ENCODE data around the gene NPIPB2. TPM values are rescaled to one million over a fixed set of nuclear protein-coding genes. Genes with fewer than 3 reads are reported as not detected.
"Not testable (repeated sequence)": the region's sequence is repeated elsewhere in the genome, so short reads cannot be mapped to it uniquely, and the experiment has no call there.

The NPIPB2 gene
- total RNA-seq, 6 donors from 2014 or later = 3.6 to 47.1 (median 9.0) TPM

GRCh38 chr16:11973070-11973469 is 31.2 kb upstream of the NPIPB2 start:
- WGBS, 2 donors = 64 to 74% methylated on average over 5 of the region's 5 CpGs
- H3K36me3 ChIP-seq = no peaks in the 10 kb centered on the region
- peak overlapping the region in 2 of 4 donors; percentile 45 to 63 for H3K27ac ChIP-seq
- DNase-seq (peak in 1 of 2 donors; percentile 67), ATAC-seq (ENCODE audit: low FRiP score in 2 of 2) (no peak)
- H3K4me1 ChIP-seq = peaks cover 11 to 28% (median 20%) of the 10 kb centered on the region in 4 donors
- TF ChIP-seq CTCF (IDR thresholded peaks at IDR 0.05) (no peak), POLR2AphosphoS5 (IDR thresholded peaks at IDR 0.05) (no peak), EP300 (IDR thresholded peaks at IDR 0.05) (no peak), POLR2A (IDR thresholded peaks at IDR 0.05) (no peak)
- no peaks in the 10 kb centered on the region for H3K27me3 ChIP-seq
- no peaks in the 10 kb centered on the region for H3K9me3 ChIP-seq
- no peak overlapping the region for H3K4me3 ChIP-seq

DNA sequence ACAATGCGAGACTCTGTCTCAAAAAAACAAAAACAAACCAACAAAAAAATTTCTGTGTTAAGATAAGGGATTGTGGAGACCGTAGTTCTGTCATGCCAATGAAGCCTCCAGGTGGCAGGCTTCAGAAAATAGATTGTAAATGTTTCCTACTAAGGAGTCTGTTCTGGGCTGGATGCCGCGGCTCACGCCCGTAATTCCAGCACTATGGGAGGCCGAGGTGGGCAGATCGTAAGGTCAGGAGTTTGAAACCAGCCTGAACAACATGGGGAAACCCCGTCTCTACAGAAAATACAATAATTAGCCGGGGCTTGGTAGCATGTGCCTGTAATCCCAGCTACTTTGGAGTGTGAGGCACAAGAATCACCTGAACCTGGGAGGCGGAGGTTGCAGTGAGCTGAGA is 30.3 kb upstream of the NPIPB2 start:
- DNase-seq (no peak), ATAC-seq (ENCODE audit: low FRiP score in 2 of 2) (no peak)
- H3K27me3 ChIP-seq = no peaks in the 10 kb centered on the region
- TF ChIP-seq POLR2AphosphoS5 (IDR thresholded peaks at IDR 0.05) (no peak), CTCF (IDR thresholded peaks at IDR 0.05) (no peak), EP300 (IDR thresholded peaks at IDR 0.05) (no peak), POLR2A (IDR thresholded peaks at IDR 0.05) (no peak)
- H3K4me1 ChIP-seq = peaks cover 8 to 20% (median 11%) of the 10 kb centered on the region in 4 donors
- peak overlapping the region in 2 of 4 donors; percentile 45 to 60 for H3K27ac ChIP-seq
- no peaks in the 10 kb centered on the region for H3K9me3 ChIP-seq
- no peaks in the 10 kb centered on the region for H3K36me3 ChIP-seq
- 71 to 92% methylated on average over 9 to 11 of the region's 11 CpGs for WGBS, 2 donors
- H3K4me3 ChIP-seq = no peak overlapping the region

GRCh38 chr16:11970292-11970691 is 28.4 kb upstream of the NPIPB2 start:
- H3K36me3 ChIP-seq; H3K4me3 ChIP-seq; H3K27ac ChIP-seq; H3K27me3 ChIP-seq; DNase-seq; H3K9me3 ChIP-seq; ATAC-seq (ENCODE audit: low FRiP score in 2 of 2): not testable (repeated sequence)
- H3K4me1 ChIP-seq = peaks cover 0 to 16% (median under 1%) of the 10 kb centered on the region in 4 donors
- WGBS, 2 donors = 92 to 98% methylated on average over 5 of the region's 5 CpGs

DNA sequence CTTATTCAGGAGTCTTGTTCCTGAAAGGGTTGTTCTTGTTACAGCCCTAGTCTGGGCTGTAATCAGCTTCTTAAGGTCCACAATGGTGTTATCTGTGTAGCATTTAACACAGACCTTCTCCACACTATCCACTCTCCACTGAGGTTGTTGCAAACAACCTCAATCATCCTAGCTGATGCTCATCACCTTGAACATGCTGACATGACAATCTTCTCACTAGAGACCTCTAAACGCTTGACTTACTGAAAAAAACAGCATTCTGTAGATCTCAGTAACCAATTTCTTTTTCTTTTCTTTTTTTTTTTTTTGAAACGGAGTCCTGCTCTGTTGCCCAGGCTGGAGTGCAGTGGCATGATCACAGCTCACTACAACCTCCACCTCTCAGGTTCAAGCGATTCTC is 26.7 kb upstream of the NPIPB2 start:
- no peak overlapping the region for H3K27ac ChIP-seq
- DNase-seq = no peak

GRCh38 chr16:11967195-11967911 is 25.5 kb upstream of the NPIPB2 start:
- DNase-seq = peak in 1 of 2 donors; percentile 28
- Histone ChIP-seq H3K27me3 (no peaks in the 10 kb centered on the region), H3K4me1 (peaks cover 0 to 7% (median 0%) of the 10 kb centered on the region in 4 donors), H3K9me3 (no peaks in the 10 kb centered on the region), H3K4me3 (no peak overlapping the region), H3K36me3 (no peaks in the 10 kb centered on the region), H3K27ac (no peak overlapping the region)
- WGBS, 2 donors = 72 to 73% methylated on average over 16 to 17 of the region's 17 CpGs
- peak in 1 of 2 donors; percentile 49 for ATAC-seq (ENCODE audit: low FRiP score in 2 of 2)
- no peak for TF ChIP-seq POLR2A (IDR thresholded peaks at IDR 0.05)
- no peak for TF ChIP-seq CTCF (IDR thresholded peaks at IDR 0.05)
- TF ChIP-seq EP300 (IDR thresholded peaks at IDR 0.05) = no peak
- TF ChIP-seq POLR2AphosphoS5 (IDR thresholded peaks at IDR 0.05) = no peak

More for the DNA sequence above, 26.7 kb upstream of the NPIPB2 start:
- no peaks in the 10 kb centered on the region for H3K36me3 ChIP-seq
- no peaks in the 10 kb centered on the region for H3K27me3 ChIP-seq
- no peak for ATAC-seq (ENCODE audit: low FRiP score in 2 of 2)
- H3K9me3 ChIP-seq = no peaks in the 10 kb centered on the region
- peaks cover 0 to 15% (median 0%) of the 10 kb centered on the region in 4 donors for H3K4me1 ChIP-seq
- no peak for TF ChIP-seq POLR2A (IDR thresholded peaks at IDR 0.05)
- TF ChIP-seq EP300 (IDR thresholded peaks at IDR 0.05) = no peak
- TF ChIP-seq POLR2AphosphoS5 (IDR thresholded peaks at IDR 0.05) = no peak
- no peak for TF ChIP-seq CTCF (IDR thresholded peaks at IDR 0.05)
- WGBS, 2 donors = 83 to 87% methylated on average over 3 of the region's 3 CpGs
- H3K4me3 ChIP-seq = no peak overlapping the region
